ENCODE data around the gene MVB12B.

MVB12B gene

GRCh38 chr9:126478216-126478981 lies 151.8 kb downstream of the MVB12B start:
- no peak for DNase-seq

DNA sequence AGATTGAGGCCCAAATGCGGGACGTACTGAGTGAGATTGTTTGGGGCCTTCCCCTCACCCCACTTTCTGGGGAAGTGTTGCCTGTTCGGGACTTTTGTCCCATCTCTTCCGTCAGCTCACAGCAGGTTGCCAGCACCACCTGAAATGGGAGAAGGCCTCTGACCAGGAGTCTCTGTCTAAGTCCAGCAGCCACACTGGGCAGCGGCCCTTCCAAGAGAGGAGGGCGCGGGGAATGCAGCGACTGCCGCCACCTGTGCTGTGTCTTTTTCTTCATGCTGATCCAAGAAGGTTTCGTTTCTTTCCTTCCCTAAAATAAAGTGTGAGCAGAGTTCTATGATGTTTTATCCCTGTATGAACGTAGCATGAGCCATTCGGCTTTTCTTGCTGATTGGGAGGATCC lies 152.9 kb downstream of the MVB12B start:
- no peak for DNase-seq

DNA sequence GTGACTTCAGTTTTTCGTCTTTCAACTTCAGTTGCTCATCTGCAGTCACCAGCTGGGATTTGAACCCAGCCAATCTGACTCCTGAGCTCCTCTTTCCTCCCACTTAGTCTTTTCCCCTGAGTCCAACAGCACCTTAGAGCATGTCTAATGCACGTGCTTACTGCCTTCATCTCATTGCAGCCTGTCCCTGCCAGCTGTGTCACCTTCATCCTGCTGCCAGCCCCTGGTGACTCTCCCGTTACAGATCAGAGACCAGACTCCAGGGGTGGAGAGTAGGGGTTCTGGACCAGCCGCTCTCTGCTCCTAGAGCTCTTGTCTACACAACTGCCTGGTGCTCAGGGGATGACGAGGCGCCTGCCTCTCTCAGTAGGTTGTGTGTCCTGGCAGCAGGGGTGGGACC lies 154.2 kb downstream of the MVB12B start:
- no peak for DNase-seq

DNA sequence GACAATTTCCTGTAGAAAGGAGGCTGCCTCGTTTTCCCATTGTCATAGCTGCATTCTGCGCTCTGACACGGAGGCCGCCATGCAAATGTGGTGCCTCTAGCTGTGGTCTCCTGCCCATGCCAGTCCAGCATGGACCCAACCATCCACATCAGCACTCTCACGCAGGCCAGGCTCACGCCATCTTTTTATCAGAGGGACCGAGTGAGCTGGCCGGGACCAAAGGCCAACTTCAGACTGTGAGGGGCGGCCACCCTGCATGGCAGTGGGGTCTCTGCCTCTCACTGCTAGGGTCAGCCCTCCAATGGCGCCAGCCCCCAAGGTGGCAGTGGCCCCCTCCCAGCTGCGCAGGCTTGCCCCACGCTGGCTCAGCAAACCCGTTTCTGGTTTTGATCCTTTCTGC lies 155.2 kb downstream of the MVB12B start:
- no peak for DNase-seq

DNA sequence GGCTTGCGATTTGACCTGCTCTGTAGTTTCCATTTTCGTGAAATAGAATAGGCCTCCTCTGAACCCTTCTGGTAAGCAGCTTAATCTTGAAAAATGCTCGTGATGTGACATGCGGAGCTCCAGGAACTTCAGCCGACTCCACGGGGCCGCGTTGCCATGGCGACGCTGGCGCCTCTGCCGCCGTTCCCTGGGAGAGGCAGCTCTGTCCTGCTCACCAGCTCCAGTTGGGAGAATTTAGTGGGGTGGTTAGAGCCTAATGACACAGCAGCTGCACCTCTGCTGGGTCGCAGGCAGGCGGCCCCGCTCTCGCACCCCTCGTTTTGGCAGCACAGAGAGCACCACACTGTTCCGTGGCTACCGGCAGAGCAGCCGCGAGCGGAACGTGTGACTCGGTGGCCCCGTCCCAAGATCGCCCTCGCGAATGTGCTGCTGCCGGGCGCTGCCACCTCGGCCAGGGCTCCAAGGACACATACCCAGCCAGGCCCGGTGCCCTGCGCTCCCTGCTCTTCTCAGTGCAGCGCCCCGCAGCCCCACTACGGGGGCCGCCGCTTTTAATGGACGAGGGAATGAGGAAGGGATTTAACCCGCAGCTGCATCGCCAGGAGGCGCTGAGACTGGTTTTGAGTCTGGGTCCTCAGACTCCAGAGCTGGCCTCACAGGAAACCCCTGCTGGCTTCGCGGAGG lies 155.9 kb downstream of the MVB12B start:
- no peak for DNase-seq

DNA sequence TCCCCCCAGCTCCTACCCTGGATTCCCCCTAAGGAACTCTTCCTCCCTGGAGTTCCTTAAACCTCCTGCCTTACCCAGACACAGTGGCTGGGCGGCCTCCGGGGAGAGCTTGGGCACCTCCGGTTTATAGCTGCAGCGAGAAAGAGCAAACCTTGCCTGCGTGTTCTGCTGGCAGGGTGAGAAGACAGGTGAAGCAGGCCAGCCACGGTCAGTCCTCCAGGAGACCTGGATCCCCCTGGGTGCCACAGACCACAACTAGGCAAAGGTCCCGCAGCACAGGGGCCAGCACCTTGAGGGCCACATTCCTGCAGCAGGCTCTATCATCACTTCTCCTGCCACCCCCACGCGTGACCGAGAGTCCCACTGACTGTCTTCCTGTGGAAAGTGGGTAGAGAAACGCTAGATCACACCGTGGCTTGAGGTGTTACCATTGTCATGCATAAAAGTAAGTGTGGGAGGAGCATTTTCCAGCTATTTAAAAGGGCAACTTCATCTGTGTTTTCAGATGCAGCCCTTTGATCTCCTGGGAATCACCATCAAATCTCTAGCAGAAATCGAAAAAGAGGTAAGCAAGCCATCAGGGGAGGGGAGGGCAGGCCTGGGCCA lies 156.9 kb downstream of the MVB12B start:
- no peak for DNase-seq

DNA sequence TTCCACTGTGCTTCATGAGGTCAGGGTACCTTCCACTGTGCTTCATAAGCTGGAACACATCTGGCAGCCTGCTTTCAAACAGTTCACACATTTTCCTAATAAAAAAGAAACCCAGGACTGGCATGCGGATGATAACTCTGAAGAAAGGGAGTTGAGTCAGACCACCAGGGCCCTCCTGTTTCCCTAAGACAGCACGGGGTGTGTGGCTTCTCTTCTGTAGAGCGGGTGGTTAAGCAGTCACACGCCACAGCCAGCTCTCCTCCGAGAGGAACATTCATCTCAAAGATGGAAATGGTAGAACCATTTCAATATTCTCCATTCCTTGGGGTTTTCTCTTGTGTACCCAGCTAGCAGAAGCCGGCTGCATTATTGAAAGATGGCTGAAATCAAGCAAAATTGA lies 159.0 kb downstream of the MVB12B start:
- no peak for DNase-seq

DNA sequence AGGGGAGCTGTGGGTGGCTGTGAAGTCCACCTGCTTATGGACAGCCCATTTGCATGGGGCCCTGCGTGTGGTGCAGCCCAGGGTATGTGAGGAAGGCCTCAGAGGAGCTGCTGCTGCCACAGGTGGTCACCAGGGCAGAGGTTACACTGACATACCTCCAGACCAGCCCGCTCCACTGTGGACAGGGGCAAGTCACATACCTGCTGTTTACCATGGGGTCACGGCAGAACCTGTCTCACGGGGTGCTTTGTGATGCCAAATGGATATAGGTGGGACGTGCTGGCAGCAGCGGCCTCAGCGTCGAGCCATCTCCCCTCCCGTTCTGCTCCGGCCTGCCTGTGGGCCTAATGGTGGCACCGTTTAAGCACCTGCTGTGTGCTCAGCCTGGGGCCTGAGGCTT lies 159.6 kb downstream of the MVB12B start:
- DNase-seq = no peak

DNA sequence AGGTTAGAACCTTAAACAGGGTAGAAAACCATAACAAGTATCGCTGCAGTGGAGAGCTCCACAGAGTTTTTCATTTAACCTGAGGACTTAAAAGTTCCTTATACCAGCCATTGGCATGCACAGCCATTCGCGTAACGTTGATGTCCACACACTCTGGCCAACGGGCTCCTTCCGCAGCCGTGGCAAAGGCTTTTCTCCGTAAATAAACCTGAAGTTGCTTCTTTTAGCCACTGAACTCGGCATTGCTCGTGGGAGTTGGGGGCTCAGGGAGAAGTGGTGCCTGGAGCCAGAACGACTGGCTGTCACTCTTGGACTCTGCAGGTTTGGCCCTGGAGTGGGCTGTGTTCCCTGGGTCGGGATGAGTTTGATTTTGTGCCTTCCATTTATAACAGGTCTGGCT lies 161.2 kb downstream of the MVB12B start:
- DNase-seq = no peak

DNA sequence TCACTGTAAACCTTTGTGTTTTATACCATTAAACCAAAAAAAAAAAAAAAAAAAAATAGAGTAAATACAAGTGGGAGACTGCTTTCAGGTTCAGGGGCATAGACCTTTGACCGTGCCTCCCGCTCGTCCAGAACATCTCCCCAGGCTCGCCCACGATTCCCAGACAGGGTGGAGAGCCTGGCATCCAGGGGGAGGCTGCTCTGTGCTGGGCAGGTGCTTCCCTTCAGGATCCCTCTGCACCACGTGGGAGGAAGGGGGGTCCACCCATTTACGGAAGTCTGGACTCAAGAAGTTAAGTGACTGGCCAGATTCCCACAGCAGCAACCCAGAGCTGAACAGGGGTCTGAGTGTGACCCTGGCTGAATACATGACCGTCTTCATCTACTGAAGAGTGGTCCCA lies 161.7 kb downstream of the MVB12B start:
- DNase-seq = no peak

- DNase-seq = no peak
Observed at GRCh38 chr9:126488881-126489404, 162.3 kb downstream of the MVB12B start.

- no peak for DNase-seq
Observed at GRCh38 chr9:126489581-126490213, 163.1 kb downstream of the MVB12B start.

- DNase-seq = no peak
Observed at GRCh38 chr9:126490214-126490631, 163.6 kb downstream of the MVB12B start.

- peak; percentile 28 to 63 for DNase-seq
Observed at GRCh38 chr9:126490871-126491567, 164.4 kb downstream of the MVB12B start.

- DNase-seq = no peak
Observed at GRCh38 chr9:126491568-126491879, 164.9 kb downstream of the MVB12B start.

DNA sequence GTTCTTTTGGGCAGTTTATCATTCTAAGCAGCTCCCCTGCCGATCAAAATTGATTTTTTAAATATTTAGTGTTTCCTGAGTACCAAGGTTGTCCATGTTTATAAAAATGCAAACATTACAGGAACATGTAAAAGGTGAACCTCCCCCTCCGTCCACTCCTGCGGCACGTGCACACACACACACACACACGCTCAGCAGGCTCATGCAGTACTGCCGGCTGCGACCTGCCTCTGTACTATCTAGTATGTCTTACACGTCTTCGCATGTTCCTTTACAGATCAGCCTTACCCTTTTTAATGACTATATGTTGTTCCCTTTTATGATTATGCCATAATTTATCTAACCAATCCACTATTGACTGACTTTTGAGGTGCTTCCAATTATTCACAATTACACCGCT lies 165.3 kb downstream of the MVB12B start:
- DNase-seq = no peak

DNA sequence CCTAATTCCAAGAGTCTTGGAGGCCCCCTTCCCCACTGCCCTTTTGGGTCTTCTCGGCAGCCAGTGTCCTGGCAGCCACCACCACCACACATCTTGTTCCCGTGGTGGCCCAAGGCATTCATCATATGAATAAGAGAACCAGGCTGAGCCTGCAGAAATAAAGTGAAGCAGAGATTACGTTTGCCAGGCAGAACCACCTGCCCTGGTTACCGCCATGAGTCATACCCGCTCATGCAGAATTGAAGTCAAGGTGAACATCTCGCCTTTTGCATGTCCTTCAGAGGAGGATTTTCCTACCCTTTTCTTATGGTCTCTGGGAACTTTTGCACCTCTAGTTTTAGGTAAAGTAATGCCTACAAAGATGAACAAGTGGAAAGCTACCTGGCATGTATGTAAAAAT lies 167.6 kb downstream of the MVB12B start:
- DNase-seq = no peak

- DNase-seq = no peak
Observed at GRCh38 chr9:126494746-126495145, 168.1 kb downstream of the MVB12B start.

GRCh38 chr9:126495411-126496180 lies 169.0 kb downstream of the MVB12B start:
- no peak for DNase-seq

DNA sequence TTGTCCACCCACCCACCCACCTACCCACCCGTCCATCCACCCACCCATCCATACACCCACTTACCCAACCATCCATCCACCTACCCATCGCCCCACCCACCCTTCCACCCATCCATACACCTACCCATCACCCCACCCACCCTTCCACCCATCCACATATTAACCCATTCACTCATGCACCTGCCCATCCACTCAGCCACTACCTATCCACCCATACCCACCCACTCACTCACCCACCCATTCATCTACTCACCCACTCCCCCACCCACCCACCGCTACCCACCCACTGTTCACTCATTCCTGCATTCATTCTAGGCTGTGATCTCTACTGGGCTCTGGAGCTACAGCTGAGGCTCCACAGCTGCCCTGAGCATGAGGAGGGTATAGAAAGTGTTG lies 169.6 kb downstream of the MVB12B start:
- DNase-seq = no peak

DNA sequence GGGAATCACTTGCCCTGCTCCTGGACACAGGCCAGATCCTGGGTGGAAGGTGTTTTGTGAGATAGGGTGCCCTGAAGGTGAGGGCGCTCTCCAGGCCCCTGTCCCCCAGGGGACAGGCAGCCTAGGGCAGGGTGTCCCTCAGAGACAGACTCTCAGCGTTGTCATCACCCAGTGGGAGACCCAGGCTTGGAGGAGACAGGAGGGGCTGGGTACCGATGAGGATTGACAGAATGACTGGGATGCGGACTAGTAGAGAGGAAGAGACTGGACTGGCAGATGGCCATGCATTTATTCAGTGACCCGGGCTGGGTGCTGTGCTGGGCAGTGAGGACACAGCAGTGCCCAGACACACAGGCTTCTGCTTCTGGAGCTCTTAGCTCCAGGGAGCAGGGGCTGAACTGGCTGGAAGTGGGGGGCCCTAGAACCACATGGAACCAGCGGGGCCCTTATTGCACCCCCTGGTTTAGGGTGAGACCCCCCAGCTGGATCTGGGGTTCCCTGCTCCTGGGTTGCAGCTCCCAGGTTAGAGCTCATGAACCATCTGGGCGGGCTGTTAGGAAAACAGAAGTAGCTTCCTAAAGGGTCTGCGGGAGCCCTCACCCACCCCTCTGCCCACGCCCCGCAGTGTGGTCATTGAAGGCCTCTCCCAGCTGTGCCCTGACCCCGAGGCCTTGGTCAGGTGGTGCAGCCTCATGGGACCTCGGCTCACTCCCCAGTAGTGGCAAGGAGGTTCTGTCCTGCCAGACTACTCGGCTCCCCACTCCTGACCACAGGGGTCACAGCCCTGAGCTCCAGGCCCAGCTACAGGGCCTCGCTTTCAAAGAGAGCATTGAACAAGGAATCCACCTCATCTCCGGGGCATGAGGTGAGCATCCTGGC lies 170.4 kb downstream of the MVB12B start:
- no peak for DNase-seq

Measured in stimulated activated CD4-positive, alpha-beta T cell treated with anti-CD3 and anti-CD28 coated beads, Interleukin-2, amount 100 ng/mL, for 24 hours (primary cell).